ENCODE measurements around the gene UTP4.
"Not testable (repeated sequence)": the region's sequence is repeated elsewhere in the genome, so short reads cannot be mapped to it uniquely, and the experiment has no call there.

The UTP4 gene

DNA sequence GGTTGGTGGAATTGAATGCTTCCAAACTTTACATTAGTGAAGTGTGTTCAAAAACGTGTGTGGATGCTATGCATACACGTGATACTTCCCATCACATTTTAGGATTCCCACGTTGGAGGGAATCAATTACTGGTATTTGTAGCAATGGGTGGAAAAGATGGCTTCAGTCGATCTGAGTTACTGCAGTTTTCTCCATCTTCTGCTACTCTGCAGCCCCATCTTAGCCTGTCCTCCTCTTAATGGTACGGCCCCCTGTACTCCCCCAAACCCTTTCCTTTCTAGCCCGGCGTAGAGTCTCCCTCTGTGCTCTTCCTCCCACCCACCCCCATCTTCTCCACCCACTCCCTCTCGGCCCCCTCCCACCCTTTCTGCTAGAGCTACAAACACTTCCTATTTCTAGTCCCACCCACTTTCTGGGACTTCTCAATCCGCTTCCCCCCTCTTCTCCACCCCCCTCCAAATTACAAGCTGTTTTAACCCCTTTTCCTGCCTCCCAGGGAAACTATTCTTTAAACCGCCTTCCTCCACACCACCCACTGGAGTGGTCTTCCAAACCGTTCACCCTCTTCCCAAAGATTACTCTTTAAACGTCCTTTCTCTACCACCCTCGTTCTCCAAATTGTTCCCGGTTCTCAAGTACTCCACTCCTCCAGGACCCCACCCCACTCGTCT, 1.1 kb upstream of the UTP4 start:
- no peaks in the 10 kb centered on the region for H3K9me3 ChIP-seq (ENCODE audit: insufficient read depth, low read length)
- peaks cover 28% of the 10 kb centered on the region for H4K20me1 ChIP-seq (ENCODE audit: insufficient read depth, low read length)
- H2AFZ ChIP-seq (ENCODE audit: low read depth, low read length) = no peak overlapping the region; the same call in 1 of the 2 replicates
- H3K79me2 ChIP-seq (ENCODE audit: low read length) = peaks cover 94% of the 10 kb centered on the region
- H3K9ac ChIP-seq (ENCODE audit: low read length) = peak overlapping the region; percentile 97
- H3K27me3 ChIP-seq (ENCODE audit: low read depth, low read length) = no peaks in the 10 kb centered on the region
- H3K4me2 ChIP-seq (ENCODE audit: low read length) = peak overlapping the region; percentile 71
- H3K4me3 ChIP-seq (ENCODE audit: low read length) = peak overlapping the region; percentile 94
- TF ChIP-seq EZH2phosphoT487 (IDR thresholded peaks at IDR 0.05; ENCODE audit: low read depth) = no peak
- TF ChIP-seq, protein P1, sequence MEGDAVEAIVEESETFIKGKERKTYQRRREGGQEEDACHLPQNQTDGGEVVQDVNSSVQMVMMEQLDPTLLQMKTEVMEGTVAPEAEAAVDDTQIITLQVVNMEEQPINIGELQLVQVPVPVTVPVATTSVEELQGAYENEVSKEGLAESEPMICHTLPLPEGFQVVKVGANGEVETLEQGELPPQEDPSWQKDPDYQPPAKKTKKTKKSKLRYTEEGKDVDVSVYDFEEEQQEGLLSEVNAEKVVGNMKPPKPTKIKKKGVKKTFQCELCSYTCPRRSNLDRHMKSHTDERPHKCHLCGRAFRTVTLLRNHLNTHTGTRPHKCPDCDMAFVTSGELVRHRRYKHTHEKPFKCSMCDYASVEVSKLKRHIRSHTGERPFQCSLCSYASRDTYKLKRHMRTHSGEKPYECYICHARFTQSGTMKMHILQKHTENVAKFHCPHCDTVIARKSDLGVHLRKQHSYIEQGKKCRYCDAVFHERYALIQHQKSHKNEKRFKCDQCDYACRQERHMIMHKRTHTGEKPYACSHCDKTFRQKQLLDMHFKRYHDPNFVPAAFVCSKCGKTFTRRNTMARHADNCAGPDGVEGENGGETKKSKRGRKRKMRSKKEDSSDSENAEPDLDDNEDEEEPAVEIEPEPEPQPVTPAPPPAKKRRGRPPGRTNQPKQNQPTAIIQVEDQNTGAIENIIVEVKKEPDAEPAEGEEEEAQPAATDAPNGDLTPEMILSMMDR (IDR thresholded peaks at IDR 0.05; ENCODE audit: low read depth, low read length) = no peak
- peak overlapping the region; percentile 78 for H3K27ac ChIP-seq (ENCODE audit: low read length)
- peaks cover 18% of the 10 kb centered on the region for H3K4me1 ChIP-seq (ENCODE audit: low read length)
- peaks cover 25% of the 10 kb centered on the region for H3K36me3 ChIP-seq (replicated peaks; ENCODE audit: low read depth, low read length)

DNA sequence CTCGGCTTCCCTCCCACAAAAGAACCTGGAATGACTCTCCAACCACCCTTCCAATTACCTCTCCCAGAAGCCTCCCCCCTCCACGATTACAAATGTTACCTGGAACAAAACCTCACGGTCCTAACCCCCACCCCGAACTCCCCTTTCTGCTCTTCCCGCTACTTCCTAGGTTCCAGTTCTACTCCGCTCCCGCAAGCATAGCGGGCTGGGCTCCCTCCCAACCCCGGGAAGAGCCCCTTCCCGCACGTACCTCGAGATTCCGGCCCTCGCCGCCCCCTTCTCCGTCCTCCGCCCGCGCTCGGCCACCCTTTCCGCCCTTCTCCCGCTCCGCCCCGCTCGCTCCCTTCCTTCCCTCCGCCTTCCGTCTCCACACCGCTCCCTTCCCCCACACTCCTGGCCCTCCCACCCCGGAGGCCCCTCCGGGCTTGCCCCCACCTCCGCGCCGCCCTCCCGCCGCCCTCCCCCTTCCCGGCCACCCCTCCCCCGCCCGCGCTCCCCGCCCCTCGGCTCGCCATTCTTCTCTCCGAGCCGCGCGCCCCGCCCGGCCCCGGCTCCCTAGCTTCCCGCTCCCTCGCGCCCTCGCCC, 518 bp upstream of the UTP4 start:
- peak overlapping the region; percentile 97 for H3K9ac ChIP-seq (ENCODE audit: low read length)
- peaks cover 94% of the 10 kb centered on the region for H3K79me2 ChIP-seq (ENCODE audit: low read length)
- H4K20me1 ChIP-seq (ENCODE audit: insufficient read depth, low read length) = peaks cover 23% of the 10 kb centered on the region
- H3K4me1 ChIP-seq (ENCODE audit: low read length) = peaks cover 18% of the 10 kb centered on the region
- H2AFZ ChIP-seq (ENCODE audit: low read depth, low read length) = no peak overlapping the region; the same call in 1 of the 2 replicates
- H3K27me3 ChIP-seq (ENCODE audit: low read depth, low read length) = no peaks in the 10 kb centered on the region
- H3K9me3 ChIP-seq (ENCODE audit: insufficient read depth, low read length) = no peaks in the 10 kb centered on the region
- peak overlapping the region; percentile 78 for H3K27ac ChIP-seq (ENCODE audit: low read length)
- peak overlapping the region; percentile 71 for H3K4me2 ChIP-seq (ENCODE audit: low read length)
- no peak for TF ChIP-seq EZH2phosphoT487 (IDR thresholded peaks at IDR 0.05; ENCODE audit: low read depth)
- TF ChIP-seq, protein P1 (IDR thresholded peaks at IDR 0.05; ENCODE audit: low read depth, low read length) = no peak
- H3K4me3 ChIP-seq (ENCODE audit: low read length) = peak overlapping the region; percentile 94
- H3K36me3 ChIP-seq (replicated peaks; ENCODE audit: low read depth, low read length) = peaks cover 27% of the 10 kb centered on the region

DNA sequence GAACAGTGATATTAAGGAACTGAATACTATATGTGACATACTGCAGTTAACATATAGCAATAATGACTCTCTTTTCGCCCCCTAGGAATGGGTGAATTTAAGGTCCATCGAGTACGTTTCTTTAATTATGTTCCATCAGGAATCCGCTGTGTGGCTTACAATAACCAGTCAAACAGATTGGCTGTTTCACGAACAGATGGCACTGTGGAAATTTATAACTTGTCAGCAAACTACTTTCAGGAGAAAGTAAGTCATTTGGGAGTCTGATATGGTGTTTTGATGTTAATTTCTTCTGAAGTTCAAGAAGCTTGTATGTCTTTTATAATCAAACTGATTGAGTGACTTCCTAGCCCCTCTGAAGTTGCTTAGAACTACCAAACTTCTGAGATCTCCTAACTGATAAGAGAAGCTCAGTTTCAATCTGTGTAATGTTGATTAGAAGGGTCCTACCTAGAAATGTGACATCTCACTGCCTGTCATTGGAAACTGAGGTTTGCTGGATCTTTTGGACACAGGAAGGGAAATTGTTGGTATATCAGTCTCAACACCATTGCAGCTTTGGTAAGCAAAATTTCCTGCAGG, 1.0 kb downstream of the UTP4 start:
- peaks cover 18% of the 10 kb centered on the region for H3K4me1 ChIP-seq (ENCODE audit: low read length)
- peaks cover 23% of the 10 kb centered on the region for H4K20me1 ChIP-seq (ENCODE audit: insufficient read depth, low read length)
- H3K9me3 ChIP-seq (ENCODE audit: insufficient read depth, low read length) = no peaks in the 10 kb centered on the region
- no peak overlapping the region for H2AFZ ChIP-seq (ENCODE audit: low read depth, low read length)
- H3K36me3 ChIP-seq (replicated peaks; ENCODE audit: low read depth, low read length) = peaks cover 40% of the 10 kb centered on the region
- H3K4me3 ChIP-seq (ENCODE audit: low read length) = peak overlapping the region; percentile 94
- H3K9ac ChIP-seq (ENCODE audit: low read length) = peak overlapping the region; percentile 97
- TF ChIP-seq, protein P1 (IDR thresholded peaks at IDR 0.05; ENCODE audit: low read depth, low read length) = no peak
- no peak for TF ChIP-seq EZH2phosphoT487 (IDR thresholded peaks at IDR 0.05; ENCODE audit: low read depth)
- H3K79me2 ChIP-seq (ENCODE audit: low read length) = peaks cover 96% of the 10 kb centered on the region
- H3K4me2 ChIP-seq (ENCODE audit: low read length) = peak overlapping the region; percentile 91
- H3K27ac ChIP-seq (ENCODE audit: low read length) = no peak overlapping the region
- no peaks in the 10 kb centered on the region for H3K27me3 ChIP-seq (ENCODE audit: low read depth, low read length)

DNA sequence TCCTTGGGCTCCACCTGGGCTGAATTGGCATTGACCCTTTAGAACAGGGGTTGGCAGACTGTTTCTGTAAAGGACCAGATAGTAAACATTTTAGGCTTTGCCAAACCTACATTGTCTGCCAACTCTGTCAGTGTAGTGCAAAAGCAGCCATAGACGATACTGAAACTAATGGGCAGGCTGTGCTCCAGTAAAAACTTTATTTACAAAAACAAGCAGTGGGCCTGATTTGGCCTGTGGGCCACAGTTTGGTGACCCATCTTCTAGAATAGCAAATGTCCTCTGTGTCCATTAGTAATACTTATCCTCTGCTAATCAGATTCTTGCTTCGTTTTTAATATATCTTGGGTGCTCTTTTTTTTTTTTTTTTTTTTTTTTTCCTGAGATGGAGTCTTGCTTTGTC, 6.2 kb downstream of the UTP4 start:
- peaks cover 59% of the 10 kb centered on the region for H3K36me3 ChIP-seq (replicated peaks; ENCODE audit: low read depth, low read length)
- H3K4me1 ChIP-seq (ENCODE audit: low read length) = peaks cover 8% of the 10 kb centered on the region
- H2AFZ ChIP-seq (ENCODE audit: low read depth, low read length) = no peak overlapping the region
- no peak overlapping the region for H3K4me3 ChIP-seq (ENCODE audit: low read length)
- no peak overlapping the region for H3K4me2 ChIP-seq (ENCODE audit: low read length)
- TF ChIP-seq EZH2phosphoT487 (IDR thresholded peaks at IDR 0.05; ENCODE audit: low read depth) = no peak
- TF ChIP-seq, protein P1 (IDR thresholded peaks at IDR 0.05; ENCODE audit: low read depth, low read length) = no peak
- H4K20me1 ChIP-seq (ENCODE audit: insufficient read depth, low read length) = peaks cover 5% of the 10 kb centered on the region
- H3K9me3 ChIP-seq (ENCODE audit: insufficient read depth, low read length) = no peaks in the 10 kb centered on the region
- H3K9ac ChIP-seq (ENCODE audit: low read length) = no peak overlapping the region
- no peak overlapping the region for H3K27ac ChIP-seq (ENCODE audit: low read length)
- no peaks in the 10 kb centered on the region for H3K27me3 ChIP-seq (ENCODE audit: low read depth, low read length)
- H3K79me2 ChIP-seq (ENCODE audit: low read length) = peaks cover 76% of the 10 kb centered on the region

DNA sequence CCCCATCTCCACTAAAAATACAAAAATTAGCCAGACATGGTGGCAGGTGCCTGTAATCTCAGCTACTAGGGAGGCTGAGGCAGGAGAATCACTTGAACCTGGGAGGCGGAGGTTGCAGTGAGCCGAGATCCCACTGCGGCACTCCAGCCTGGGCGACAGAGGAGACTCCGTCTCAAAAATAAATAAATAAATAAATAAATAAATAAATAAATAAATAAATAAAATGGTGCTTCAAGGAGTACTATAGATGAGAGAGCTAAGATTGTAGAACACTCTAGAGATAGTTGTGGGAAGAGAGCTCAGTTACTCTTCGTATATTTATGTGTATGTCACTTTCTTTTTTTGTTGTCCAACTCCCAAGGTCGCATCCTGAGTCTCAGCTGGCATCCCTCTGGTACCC, 7.0 kb downstream of the UTP4 start:
- not testable (repeated sequence) for H4K20me1 ChIP-seq (ENCODE audit: insufficient read depth, low read length); H3K4me2 ChIP-seq (ENCODE audit: low read length); H3K9me3 ChIP-seq (ENCODE audit: insufficient read depth, low read length); H3K4me3 ChIP-seq (ENCODE audit: low read length); H3K9ac ChIP-seq (ENCODE audit: low read length); H2AFZ ChIP-seq (ENCODE audit: low read depth, low read length); H3K27ac ChIP-seq (ENCODE audit: low read length); H3K4me1 ChIP-seq (ENCODE audit: low read length); H3K27me3 ChIP-seq (ENCODE audit: low read depth, low read length)
- peaks cover 57% of the 10 kb centered on the region for H3K36me3 ChIP-seq (replicated peaks; ENCODE audit: low read depth, low read length)
- peaks cover 70% of the 10 kb centered on the region for H3K79me2 ChIP-seq (ENCODE audit: low read length)
